NCI-H82 (cell line): ENCODE data around the gene RHOV.

ENCODE experiments used
- DNase-seq: peaks from one replicate; lab custom pipeline; 2025; lab: John Stamatoyannopoulos, UW

RHOV gene

DNA sequence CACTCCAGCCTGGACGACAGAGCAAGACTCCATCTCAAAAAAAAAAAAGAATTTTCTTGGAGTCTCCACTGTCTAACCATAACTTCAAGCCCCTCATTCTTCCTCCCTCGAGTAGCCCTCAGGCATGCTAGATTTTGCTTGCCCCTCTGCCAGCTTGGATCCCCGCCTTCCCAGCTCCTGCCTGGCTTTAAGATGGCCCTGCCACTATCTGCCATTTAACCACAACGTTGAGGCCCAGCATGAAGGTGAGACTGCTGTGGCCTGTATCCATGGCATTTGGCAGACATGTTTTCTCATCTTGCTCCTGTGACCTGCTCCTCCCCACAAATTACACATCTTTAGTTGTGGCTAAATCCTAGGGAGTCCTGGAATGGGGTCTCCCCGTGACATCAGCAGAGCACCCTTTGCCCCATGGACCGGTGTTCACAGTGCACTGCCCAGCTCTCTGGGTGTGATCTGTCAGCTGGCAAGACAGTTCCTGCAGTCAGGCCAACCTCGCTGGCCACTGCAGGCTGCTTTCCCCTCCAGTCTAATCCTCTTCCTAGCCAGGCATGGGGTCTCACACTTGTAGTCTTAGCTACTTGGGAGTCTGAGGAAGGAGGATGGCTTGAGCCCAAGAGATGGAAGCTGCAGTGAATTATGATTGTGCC lies 30.6 kb upstream of the RHOV start:
- DNase-seq = no peak

DNA sequence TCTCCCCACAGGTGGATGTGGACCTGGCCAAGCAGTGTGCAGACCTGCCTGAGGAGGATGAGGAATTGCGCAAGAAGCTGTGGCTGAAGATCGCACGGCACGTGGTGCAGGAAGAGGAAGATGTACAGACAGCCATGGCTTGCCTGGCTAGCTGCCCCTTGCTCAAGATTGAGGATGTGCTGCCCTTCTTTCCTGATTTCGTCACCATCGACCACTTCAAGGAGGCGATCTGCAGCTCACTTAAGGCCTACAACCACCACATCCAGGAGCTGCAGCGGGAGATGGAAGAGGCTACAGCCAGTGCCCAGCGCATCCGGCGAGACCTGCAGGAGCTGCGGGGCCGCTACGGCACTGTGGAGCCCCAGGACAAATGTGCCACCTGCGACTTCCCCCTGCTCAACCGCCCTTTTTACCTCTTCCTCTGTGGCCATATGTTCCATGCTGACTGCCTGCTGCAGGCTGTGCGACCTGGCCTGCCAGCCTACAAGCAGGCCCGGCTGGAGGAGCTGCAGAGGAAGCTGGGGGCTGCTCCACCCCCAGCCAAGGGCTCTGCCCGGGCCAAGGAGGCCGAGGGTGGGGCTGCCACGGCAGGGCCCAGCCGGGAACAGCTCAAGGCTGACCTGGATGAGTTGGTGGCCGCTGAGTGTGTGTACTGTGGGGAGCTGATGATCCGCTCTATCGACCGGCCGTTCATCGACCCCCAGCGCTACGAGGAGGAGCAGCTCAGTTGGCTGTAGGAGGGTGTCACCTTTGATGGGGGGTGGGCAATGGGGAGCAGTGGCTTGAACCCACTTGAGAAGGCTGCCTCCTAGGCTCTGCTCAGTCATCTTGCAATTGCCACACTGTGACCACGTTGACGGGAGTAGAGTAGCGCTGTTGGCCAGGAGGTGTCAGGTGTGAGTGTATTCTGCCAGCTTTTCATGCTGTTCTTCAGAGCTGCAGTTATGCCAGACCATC lies 28.8 kb upstream of the RHOV start:
- DNase-seq = no peak

DNA sequence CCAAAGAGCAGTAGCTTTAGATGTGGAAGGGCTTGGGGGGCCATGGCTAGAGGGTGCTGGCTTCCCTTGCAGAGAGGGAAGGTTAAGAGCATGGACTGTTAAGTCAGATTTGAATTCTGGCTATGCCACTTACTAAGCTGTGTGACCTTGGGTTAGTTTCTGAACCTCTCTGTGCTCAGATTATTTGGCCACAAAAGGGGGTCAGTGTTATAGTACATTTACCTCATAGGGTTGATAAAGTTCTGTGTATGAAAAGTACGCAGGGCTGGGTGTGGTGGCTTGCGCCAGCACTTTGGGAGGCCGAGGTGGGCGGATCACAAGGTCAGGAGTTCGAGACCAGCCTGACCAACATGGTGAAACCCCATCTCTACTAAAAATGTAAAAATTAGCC lies 27.0 kb upstream of the RHOV start:
- DNase-seq = no peak

DNA sequence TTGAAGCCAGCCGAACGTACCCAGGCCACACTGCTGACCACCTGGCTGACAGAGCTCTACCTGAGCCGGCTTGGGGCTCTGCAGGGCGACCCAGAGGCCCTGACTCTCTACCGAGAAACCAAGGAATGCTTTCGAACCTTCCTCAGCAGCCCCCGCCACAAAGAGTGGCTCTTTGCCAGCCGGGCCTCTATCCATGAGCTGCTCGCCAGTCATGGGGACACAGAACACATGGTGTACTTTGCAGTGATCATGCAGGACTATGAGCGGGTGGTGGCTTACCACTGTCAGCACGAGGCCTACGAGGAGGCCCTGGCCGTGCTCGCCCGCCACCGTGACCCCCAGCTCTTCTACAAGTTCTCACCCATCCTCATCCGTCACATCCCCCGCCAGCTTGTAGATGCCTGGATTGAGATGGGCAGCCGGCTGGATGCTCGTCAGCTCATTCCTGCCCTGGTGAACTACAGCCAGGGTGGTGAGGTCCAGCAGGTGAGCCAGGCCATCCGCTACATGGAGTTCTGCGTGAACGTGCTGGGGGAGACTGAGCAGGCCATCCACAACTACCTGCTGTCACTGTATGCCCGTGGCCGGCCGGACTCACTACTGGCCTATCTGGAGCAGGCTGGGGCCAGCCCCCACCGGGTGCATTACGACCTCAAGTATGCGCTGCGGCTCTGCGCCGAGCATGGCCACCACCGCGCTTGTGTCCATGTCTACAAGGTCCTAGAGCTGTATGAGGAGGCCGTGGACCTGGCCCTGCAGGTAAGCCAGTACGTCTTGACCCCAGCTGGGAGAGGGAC lies 26.4 kb upstream of the RHOV start:
- no peak for DNase-seq

DNA sequence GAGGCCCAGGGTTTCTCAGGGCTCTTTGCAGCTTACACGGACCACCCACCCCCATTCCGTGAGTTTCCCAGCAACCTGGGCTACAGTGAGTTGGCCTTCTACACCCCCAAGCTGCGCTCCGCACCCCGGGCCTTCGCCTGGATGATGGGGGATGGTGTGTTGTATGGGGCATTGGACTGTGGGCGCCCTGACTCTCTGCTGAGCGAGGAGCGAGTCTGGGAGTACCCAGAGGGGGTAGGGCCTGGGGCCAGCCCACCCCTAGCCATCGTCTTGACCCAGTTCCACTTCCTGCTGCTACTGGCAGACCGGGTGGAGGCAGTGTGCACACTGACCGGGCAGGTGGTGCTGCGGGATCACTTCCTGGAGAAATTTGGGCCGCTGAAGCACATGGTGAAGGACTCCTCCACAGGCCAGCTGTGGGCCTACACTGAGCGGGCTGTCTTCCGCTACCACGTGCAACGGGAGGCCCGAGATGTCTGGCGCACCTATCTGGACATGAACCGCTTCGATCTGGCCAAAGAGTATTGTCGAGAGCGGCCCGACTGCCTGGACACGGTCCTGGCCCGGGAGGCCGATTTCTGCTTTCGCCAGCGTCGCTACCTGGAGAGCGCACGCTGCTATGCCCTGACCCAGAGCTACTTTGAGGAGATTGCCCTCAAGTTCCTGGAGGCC lies 25.6 kb upstream of the RHOV start:
- DNase-seq = no peak

DNA sequence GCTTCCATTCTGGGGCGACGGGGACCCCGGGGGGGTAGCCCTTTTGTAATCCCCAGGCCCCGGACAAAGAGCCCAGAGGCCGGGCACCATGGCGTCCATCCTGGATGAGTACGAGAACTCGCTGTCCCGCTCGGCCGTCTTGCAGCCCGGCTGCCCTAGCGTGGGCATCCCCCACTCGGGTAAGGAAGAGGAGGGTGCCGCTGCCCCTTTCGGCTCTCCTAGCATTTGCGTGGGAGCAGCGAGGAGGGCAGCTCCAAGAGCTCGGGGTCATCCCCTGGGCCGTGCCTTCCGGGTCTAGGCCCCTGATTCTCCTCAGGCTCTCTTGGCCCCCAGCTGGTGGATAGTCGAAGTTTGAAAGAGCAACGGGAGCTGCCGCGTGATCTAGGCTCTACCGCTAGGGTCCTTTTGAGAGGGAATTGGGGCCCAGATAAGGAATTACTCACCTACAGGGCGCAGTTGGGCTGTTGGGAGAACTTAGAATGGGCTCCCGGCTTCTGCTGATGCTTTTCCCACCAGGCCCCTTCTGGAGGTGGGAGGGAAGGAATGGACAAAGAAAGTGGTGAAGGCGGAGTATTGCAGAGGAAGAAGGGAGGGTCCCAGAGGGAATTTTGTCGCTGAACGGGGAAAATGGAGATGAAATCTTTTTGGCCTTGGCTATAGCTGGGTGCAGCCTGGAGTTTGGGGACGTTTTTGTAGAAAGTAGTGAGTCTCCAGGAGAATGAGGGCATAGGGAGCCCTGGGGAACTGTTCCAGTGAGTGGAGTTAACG lies 20.8 kb upstream of the RHOV start:
- peak; percentile 81 for DNase-seq

DNA sequence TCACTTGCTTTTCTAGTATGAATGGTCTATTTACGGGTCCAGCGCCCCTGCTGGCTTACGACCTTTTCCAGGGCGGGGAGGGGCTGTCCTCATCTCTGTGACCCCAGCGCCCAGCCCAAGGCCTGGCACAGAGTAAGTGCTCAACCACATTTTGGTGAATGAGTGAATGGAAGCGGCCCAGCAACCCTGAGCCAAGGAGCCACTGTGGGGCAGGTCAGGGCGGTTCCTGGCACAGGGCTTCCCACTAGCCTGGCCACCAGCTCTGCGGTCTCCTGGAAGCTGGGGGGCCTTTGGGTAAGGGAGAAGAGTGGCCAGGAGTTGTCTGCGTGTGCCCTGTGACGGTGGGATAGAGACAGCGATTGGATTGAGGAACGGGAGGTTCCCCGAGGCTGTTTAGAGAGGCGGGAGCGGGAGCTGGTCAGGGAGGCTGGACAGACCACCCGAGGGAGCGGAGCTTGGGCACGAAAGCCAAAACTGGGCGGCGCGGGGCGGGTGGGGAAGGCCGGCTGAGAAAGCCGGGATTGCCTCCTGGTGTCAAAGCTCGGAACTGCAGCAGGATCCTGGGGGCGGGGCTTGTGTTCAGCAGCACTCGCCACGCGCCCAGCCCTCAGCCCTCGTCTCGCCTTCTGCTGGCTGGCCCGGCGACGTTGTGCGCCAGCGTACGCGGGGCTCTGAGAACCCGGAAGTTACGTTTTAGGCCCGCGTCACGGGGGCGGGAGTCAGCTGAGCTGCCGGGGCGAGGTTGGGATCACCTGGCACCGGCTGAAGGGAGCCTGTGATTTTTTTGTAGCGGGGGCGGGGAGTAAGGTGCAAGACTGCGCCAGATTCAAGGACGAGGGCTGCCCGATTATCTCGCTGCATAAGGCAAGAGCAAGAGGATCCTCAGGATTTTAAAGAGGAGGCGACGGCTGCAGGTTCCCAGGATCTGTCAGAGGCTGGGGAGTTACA lies 20.0 kb upstream of the RHOV start, which contains the start of gene VPS18:
TSS of gene VPS18 (plus strand) at position 718 of the 948 bp plus-strand sequence. CDS start 319 bp downstream, outside the sequence.
- DNase-seq = peak; percentile 99

DNA sequence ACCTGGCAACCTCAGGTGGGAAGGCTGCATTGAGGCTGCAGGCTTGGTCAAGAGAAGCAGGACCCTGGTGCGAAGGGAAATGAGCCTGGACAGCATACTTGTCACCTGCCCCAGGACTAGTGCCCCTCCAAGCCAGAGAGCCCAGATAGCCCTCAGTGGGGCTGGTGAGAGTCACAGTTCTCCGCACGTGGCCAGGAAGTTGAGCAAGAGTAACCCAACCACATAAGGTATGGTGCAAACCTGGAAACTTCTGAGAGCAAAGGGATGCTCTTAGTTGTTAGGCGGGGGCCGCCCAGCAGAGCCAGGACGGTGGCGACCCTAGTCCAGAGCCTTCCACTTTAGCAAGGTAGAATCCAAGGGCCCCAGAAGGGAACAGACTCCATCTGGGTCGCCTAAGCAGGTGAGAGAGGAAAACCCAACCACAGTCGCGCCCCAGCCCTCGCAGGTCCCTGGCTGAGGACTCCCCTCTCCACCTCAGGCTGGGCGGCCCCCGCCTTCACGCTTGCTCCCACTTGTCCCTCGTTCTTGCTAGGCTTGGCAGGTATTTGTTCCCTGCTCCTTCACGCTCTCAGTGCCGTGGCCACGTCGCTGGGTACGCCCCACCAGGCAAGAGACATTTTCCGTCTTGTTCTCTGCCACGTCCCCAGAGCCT lies 19.1 kb upstream of the RHOV start:
- no peak for DNase-seq

DNA sequence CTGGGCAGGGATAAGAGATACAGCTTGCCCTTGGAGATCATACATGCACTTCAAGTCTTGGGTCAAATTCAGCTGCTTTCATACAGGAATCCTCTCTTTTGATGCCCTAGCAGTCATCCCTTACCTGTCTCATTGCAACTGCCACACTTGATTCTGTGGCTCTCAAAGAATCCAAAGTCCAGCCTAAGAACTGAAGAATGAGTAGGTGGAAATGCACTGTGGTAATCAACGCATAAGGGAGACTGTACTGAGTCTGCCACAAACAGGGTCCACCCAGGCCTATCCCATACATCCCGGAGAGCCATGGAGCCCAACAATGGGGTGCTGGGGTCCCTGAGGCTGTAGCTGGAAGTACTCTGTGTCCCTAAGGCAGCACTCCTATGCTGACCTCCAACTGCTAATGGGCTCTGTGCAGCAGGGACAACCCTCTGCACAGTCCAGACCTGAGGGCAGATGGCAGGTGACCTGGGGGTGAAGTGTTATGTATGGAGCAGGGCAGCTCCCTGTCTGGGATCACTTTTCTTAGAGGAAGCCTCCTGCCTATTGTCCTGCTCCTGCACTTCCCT lies 18.5 kb upstream of the RHOV start:
- no peak for DNase-seq

DNA sequence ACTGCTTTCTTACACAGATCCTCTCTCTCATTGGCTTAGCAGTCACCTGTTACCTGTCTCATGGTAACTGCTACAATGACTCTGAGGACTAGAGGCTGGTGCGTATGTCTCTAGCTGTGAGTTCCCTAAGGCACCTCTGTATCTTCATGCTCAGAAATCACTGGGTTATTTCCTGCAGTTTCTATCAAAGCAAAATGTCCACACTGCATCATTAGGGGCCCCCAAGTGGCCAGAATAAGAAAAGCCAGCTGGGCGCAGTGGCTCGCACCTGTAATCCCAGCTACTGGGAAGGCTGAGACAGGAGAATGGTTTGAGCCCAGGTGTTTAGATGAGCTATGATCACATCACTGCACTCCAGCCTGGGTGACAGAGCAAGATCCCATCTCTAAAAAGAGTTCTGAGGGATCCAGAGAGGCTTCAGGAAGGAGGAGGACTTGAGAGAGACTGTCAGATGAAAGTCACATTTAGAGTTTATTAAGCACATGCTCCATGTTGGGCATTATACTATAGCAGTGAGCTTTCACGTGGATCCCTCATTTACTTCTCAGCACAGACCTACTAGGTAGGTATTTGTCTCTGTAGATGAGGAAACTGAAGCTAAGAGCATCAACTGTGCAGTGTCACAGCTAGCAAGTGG lies 17.9 kb upstream of the RHOV start:
- peak; percentile 70 for DNase-seq

DNA sequence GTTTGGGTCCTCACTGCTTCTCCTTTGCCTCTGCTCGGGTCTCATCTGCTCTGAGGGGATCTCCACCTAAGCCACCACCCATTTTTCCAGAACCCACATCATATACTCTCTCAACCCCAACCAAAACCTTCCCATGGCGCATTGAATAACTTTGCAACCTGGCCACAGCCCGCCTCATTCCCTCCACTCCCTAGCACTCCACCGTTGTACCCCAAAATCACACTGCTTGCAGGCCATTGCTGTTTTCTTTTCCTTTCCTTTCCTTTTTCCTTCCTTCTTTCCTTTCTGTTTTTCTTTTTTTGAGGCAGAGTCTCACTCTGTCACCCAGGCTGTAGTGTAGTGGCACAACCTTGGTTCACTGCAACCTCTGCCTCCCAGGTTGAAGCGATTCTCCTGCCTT lies 17.1 kb upstream of the RHOV start:
- DNase-seq = no peak

DNA sequence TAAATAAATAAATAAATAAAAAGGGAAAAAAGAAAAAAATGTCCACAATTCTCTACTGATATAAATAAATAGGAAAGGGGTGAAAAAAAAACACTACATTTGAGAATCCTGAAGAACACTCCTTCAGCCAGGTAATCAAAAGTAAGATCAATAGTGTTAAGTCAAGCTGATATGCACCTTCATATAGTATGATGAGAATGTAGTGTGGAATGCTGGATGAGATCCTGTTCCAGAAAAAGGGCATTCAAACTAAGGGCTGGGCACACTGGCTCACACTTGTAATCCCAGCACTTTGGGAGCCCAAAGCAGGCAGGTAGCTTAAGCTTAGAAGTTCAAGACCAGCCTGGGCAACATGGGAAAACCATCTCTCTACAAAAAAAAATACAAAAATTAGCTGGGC lies 15.1 kb upstream of the RHOV start:
- DNase-seq = no peak

DNA sequence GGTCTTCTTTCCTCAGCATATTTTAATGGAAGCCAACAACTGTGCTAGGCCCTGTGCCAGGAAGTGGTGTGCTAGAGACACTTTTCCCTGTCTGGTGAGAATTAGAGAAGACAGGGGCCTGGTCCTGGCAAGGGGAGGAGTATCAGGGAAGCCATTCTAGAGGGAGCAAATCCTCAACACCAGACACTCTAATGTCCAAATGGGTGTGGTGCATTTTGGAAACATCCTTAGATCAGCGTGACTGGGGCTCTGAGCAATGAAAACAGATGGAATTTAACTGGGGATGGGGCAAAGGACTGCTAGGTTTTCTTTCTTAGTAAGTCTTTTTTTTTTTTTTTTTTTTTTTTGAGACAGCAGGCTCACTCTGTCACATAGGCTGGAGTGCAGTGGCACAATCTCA lies 12.6 kb upstream of the RHOV start:
- no peak for DNase-seq

DNA sequence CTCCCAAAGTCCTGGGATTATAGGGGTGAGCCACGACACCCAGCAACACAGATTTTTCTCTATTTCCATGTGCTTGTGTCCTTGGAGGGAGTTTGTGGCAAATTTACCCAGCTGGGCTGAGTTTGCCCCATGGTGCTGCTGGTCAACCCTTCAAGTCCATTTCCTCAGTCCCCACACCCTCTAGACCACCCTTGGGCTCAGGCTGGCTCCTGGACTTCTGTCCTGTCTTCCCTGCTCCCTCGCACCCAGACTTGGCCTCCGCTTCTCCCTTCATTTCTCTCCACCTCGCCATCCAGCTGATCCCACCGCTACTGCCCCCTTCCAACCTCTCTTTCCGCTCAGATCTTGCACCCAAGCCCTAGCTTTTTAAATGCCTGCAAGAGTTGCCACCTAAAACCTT lies 7.3 kb upstream of the RHOV start:
- DNase-seq = no peak

DNA sequence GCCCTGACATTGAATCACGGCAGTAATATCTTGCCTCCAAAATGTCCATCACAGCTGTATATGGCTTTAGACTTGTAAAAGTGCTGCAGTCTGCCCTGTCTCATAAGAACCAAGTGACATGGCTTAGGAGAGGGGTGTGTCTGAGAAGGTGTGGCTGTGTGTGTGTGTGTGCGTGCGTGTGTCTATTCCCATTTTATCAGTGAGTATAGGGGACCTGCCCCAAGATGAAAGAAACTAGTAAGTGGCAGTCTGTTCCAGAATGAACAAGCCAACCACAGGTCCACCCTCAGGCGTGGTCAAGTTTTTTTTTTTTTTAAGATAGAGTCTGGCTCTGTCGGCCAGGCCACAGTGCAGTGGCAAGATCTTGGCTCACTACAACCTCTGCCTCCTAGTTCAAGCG lies 5.6 kb upstream of the RHOV start:
- DNase-seq = no peak

DNA sequence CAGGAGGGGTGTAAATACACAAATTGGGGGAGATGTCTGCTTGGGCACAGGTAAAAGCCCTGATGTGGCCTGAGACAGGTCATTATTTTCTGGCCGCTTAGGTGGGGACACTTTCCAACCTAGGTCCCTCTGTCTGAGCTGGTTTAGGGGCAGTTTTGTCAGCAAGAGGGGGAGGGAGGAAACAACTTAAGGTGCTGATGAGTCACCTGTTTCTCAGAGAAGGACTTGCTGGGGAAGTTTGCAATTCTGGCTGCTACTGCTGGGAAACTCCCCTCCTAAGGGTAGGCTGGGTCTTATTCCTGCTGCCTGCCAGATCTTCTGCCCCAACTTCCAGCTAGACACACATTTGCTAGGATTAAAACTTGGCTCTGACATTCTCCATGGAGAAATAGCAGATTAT lies 4.8 kb upstream of the RHOV start:
- DNase-seq = no peak

DNA sequence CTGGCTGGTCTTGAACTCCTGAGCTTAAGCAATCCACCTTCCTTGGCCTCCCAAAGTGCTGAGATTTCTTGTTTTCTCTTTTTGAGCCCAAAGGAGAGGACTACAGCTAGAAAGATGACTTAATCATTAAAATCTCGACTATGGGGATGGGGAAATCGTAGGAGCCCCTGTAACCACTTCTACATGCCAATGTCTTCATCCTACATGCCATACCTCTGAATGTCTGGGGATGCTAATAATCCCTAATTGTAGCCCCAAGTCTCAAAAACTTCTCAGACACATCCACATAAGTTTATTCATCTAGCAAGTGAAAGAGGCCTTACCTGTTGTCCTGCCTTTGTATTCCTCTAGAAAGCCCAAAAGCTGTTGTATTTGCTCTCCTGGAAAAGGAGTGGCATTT lies 3.7 kb upstream of the RHOV start:
- DNase-seq = no peak

DNA sequence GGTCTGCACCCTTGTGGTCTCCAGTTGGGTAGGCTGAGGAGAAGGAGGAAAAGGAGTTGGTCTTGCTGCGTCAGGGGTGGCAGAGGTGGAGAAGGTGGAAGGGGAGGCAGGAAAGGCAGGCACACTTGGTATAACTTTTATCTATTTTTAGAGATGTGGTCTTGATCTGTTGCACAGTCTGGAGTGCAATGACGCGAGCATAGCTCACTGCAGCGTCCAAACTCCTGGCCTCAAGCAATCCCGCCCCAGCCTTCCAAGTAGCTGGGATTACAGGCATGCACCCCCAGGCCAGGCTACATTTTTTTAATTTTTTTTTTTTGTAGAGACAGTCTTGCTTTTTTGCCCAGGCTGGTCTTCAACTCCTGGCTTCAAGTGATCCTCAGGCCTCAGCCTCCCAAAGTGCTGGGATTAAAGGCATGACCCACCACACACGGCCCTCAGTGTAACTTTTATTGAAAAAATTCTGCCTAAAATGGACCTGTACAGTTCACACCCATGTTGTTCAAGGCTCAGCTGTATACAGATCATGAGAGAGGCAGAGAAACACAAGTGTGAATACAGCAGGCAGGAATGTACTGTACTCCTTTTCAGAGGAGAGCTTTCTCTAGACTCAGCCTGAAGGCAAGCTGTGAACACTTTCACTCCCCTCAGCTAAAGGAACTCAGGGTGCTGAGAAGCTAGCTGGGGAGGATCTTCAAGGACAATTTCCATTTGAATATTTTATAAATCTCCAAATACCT lies 2.1 kb upstream of the RHOV start:
- DNase-seq = no peak
